GM10248 (cell line): Measurements from ENCODE around the gene NCOR2.
"Not testable (repeated sequence)": the region's sequence is repeated elsewhere in the genome, so short reads cannot be mapped to it uniquely, and the experiment has no call there.

Experiments
- CTCF ChIA-PET: fragments of 300-600 bp; sonication (Branson Sonifier 250); formaldehyde crosslinking; extraction: SDS; loops from one replicate; lab custom pipeline; 2021; ENCODE audit warnings: antibody characterized with exemption; lab: Yijun Ruan, JAX
- POLR2A ChIA-PET: fragments of 350-650 bp; sonication (Branson Sonifier 250); formaldehyde crosslinking; extraction: SDS; loops from one replicate; lab custom pipeline; 2020; ENCODE audit warnings: antibody characterized with exemption; lab: Yijun Ruan, JAX
- DNase-seq: peaks from one replicate; pipeline ENCODE4 v3.0.0; 2012; ENCODE audit errors: extremely low spot score
- CTCF ChIP-seq: IDR thresholded peaks from 2 replicates; pipeline ENCODE4 v1.5.1; 2012; ENCODE audit warnings: mild to moderate bottlenecking, low read depth; ENCODE audit errors: extremely low read depth, missing control alignments, control extremely low read depth

Gene NCOR2

GRCh38 chr12:124586756-124587155, 19.3 kb upstream of the NCOR2 start:
- no peak for TF ChIP-seq CTCF
- no peak for DNase-seq
- ChIA-PET CTCF (no interaction called here), POLR2A (no interaction called here)

- DNase-seq, POLR2A ChIA-PET, CTCF ChIA-PET: not testable (repeated sequence)
Observed at GRCh38 chr12:124584494-124584893, 17.1 kb upstream of the NCOR2 start.

- DNase-seq: no peak
- CTCF ChIA-PET: no interaction called here
- TF ChIP-seq CTCF: no peak
- POLR2A ChIA-PET: no interaction called here
Observed at GRCh38 chr12:124583854-124584253, 16.4 kb upstream of the NCOR2 start.

- no peak for DNase-seq
- POLR2A ChIA-PET: no interaction called here
- CTCF ChIA-PET: no interaction called here
- no peak for TF ChIP-seq CTCF
Observed at GRCh38 chr12:124582108-124582424, 14.7 kb upstream of the NCOR2 start.

- ChIA-PET CTCF (no interaction called here), POLR2A (no interaction called here)
- no peak for TF ChIP-seq CTCF
- DNase-seq: no peak
Observed at GRCh38 chr12:124581307-124582107, 14.1 kb upstream of the NCOR2 start.

GRCh38 chr12:124579921-124580517, 12.6 kb upstream of the NCOR2 start:
- no peak for DNase-seq
- ChIA-PET CTCF (interaction anchor here (0.9 to 2.2 kb wide), 5 partner anchors 9 to 186 kb away, joined by 3 to 11 read pairs (median 3); no protein-coding TSS in a partner anchor), POLR2A (no interaction called here)
- TF ChIP-seq CTCF: no peak

- CTCF ChIA-PET: interaction anchor here (1.4 to 2.2 kb wide), 2 partner anchors 9 to 14 kb away, joined by 8 to 11 read pairs; no protein-coding TSS in a partner anchor
- POLR2A ChIA-PET: no interaction called here
- TF ChIP-seq CTCF: no peak
- DNase-seq: no peak
Observed at GRCh38 chr12:124578854-124579253, 11.4 kb upstream of the NCOR2 start.
